ENCODE results near the gene SLX4.

SLX4 gene

GRCh38 chr16:3583303-3584038 lies 27.9 kb downstream of the SLX4 start:
- Histone ChIP-seq H3K36me3 (peaks cover 24% of the 10 kb centered on the region), H3K27ac (no peak overlapping the region), H3K4me3 (ENCODE audit: low read depth, low read length) (no peak overlapping the region), H3K9me3 (ENCODE audit: severe bottlenecking) (no peaks in the 10 kb centered on the region), H3K27me3 (ENCODE audit: insufficient read depth, low read depth, severe bottlenecking) (no peaks in the 10 kb centered on the region)
- no peak for TF ChIP-seq CTCF (IDR thresholded peaks at IDR 0.05; ENCODE audit: low read depth, low read length)
- no peak for DNase-seq

GRCh38 chr16:3582276-3583165 lies 28.9 kb downstream of the SLX4 start:
- H3K36me3 ChIP-seq: peaks cover 18% of the 10 kb centered on the region
- DNase-seq: no peak
- no peaks in the 10 kb centered on the region for H3K27me3 ChIP-seq (ENCODE audit: insufficient read depth, low read depth, severe bottlenecking)
- H3K9me3 ChIP-seq (ENCODE audit: severe bottlenecking): no peaks in the 10 kb centered on the region
- no peak for TF ChIP-seq CTCF (IDR thresholded peaks at IDR 0.05; ENCODE audit: low read depth, low read length)
- no peak overlapping the region for H3K27ac ChIP-seq
- H3K4me3 ChIP-seq (ENCODE audit: low read depth, low read length): no peak overlapping the region

- no peak overlapping the region for H3K4me3 ChIP-seq (ENCODE audit: low read depth, low read length)
These were observed 30.0 kb downstream of the SLX4 start for GRCh38 chr16:3581392-3581791.

GRCh38 chr16:3580686-3581085 lies 30.7 kb downstream of the SLX4 start:
- Histone ChIP-seq H3K4me3 (ENCODE audit: low read depth, low read length) (no peak overlapping the region), H3K36me3 (peaks cover 16% of the 10 kb centered on the region), H3K9me3 (ENCODE audit: severe bottlenecking) (no peaks in the 10 kb centered on the region), H3K27ac (no peak overlapping the region), H3K27me3 (ENCODE audit: insufficient read depth, low read depth, severe bottlenecking) (no peaks in the 10 kb centered on the region)
- TF ChIP-seq CTCF (IDR thresholded peaks at IDR 0.05; ENCODE audit: low read depth, low read length): no peak
- no peak for DNase-seq

More at GRCh38 chr16:3581392-3581791, 30.0 kb downstream of the SLX4 start:
- Histone ChIP-seq H3K27ac (no peak overlapping the region), H3K36me3 (peaks cover 16% of the 10 kb centered on the region), H3K27me3 (ENCODE audit: insufficient read depth, low read depth, severe bottlenecking) (no peaks in the 10 kb centered on the region), H3K9me3 (ENCODE audit: severe bottlenecking) (no peaks in the 10 kb centered on the region)
- DNase-seq: no peak
- TF ChIP-seq CTCF (IDR thresholded peaks at IDR 0.05; ENCODE audit: low read depth, low read length): no peak

- no peak overlapping the region for H3K27ac ChIP-seq
- H3K27me3 ChIP-seq (ENCODE audit: insufficient read depth, low read depth, severe bottlenecking): no peaks in the 10 kb centered on the region
- no peak for DNase-seq
- no peaks in the 10 kb centered on the region for H3K9me3 ChIP-seq (ENCODE audit: severe bottlenecking)
- H3K36me3 ChIP-seq: peaks cover 16% of the 10 kb centered on the region
- no peak for TF ChIP-seq CTCF (IDR thresholded peaks at IDR 0.05; ENCODE audit: low read depth, low read length)
- H3K4me3 ChIP-seq (ENCODE audit: low read depth, low read length): no peak overlapping the region
These were observed 31.2 kb downstream of the SLX4 start for GRCh38 chr16:3580251-3580651.
